Spleen (tissue), 13 donors: ENCODE data around the gene DUSP28. TPM values are rescaled to one million over a fixed set of nuclear protein-coding genes. Genes with fewer than 3 reads are reported as not detected.
A peak's percentile ranks its signal among the peaks of the same experiment; 100 is the strongest.

Experiments
- DNase-seq: peaks from one replicate; pipeline ENCODE4 v3.0.0-alpha.2; 2020
- H3K27ac ChIP-seq, 8 donors: fragments of 200-600 bp; sonication (generic) in 7 of 8; 1 replicate in 4 of 8; 2 replicates in 4 of 8; pipeline versions ENCODE4 v1.5.0 to v1.8.0; 2016 to 2021; ENCODE audit warnings: inconsistent platforms in 4 of 8, mild to moderate bottlenecking in 4 of 8, moderate library complexity in 1 of 8
- H3K27me3 ChIP-seq, 7 donors: fragments of 200-600 bp; sonication (generic) in 6 of 7; replicated peaks in 1 of 7; 1 replicate in 4 of 7; 2 replicates in 3 of 7; pipeline versions ENCODE4 v1.5.0 to v1.8.0; 2016 to 2021; ENCODE audit warnings: inconsistent platforms in 3 of 7, mild to moderate bottlenecking in 1 of 7
- H3K36me3 ChIP-seq, 6 donors: fragments of 200-600 bp; sonication (generic) in 5 of 6; 1 replicate in 4 of 6; 2 replicates in 2 of 6; pipeline versions ENCODE4 v1.5.0 to v1.8.0; 2016 to 2021; ENCODE audit warnings: inconsistent platforms in 2 of 6
- H3K4me1 ChIP-seq, 6 donors: fragments of 200-600 bp; sonication (generic) in 5 of 6; 1 replicate in 3 of 6; 2 replicates in 3 of 6; pipeline versions ENCODE4 v1.5.0 to v1.8.0; 2016 to 2021; ENCODE audit warnings: inconsistent platforms in 3 of 6
- H3K4me3 ChIP-seq, 8 donors: fragments of 200-600 bp; sonication (generic) in 7 of 8; 1 replicate in 4 of 8; 2 replicates in 4 of 8; pipeline versions ENCODE4 v1.5.0 to v1.8.0; 2016 to 2021; ENCODE audit warnings: inconsistent platforms in 4 of 8, mild to moderate bottlenecking in 4 of 8, moderate library complexity in 2 of 8
- H3K9me3 ChIP-seq, 8 donors: fragments of 200-600 bp; sonication (generic) in 7 of 8; 1 replicate in 4 of 8; 2 replicates in 4 of 8; pipeline versions ENCODE4 v1.5.0 to v1.8.0; 2016 to 2021; ENCODE audit warnings: inconsistent platforms in 4 of 8
- CTCF ChIP-seq, 11 experiments: fragments of 200-600 bp in 7 of 11; fragments of 450-650 bp in 4 of 11; sonication (generic) in 4 of 11; IDR thresholded peaks in 8 of 11; conservative IDR thresholded peaks in 3 of 11; 1 replicate in 7 of 11; 2 replicates in 4 of 11; pipeline versions ENCODE4 v1.4.0 to v1.8.0; 2016 to 2021; ENCODE audit warnings: antibody characterized with exemption in 11 of 11, inconsistent platforms in 4 of 11, mild to moderate bottlenecking in 1 of 11
- POLR2A ChIP-seq, 3 donors: fragments of 450-650 bp; IDR thresholded peaks; one replicate each; pipeline ENCODE4 v1.5.1; 2017; ENCODE audit warnings: antibody characterized with exemption in 3 of 3, mild to moderate bottlenecking in 1 of 3
- POLR2AphosphoS5 ChIP-seq, 3 donors: sonication (generic); formaldehyde crosslinking; IDR thresholded peaks; one replicate each; pipeline ENCODE4 v1.5.1; 2017; ENCODE audit warnings: antibody characterized with exemption in 3 of 3
- WGBS, 5 donors: extraction: QIAGEN DNeasy Blood & Tissue Kit in 3 of 5; methylation state at CpG; one replicate each; pipeline versions ENCODE4 v1.1.5 to v1.1.7; 2013 to 2018; 5-methylcytosine and 5-hydroxymethylcytosine counted together
- intact Hi-C: fragments of 100-400 bp; cut with DNase I; formaldehyde crosslinking; loops from one replicate; pipeline ENCODE4 v1.15.0; 2023; ENCODE audit warnings: low total_unique reads
- long read RNA-seq, 2 donors: transcript quantifications; one replicate each; lab custom pipeline, GENCODE V29; 2026
- polyA plus RNA-seq, 3 donors: library from polyadenylated mRNA; stranded (reverse); fragments of 200-250 nt; gene quantifications; one replicate each; pipeline ENCODE4 v1.2.1, GENCODE V29; 2013
- total RNA-seq, 7 donors: library from RNA; depleted of rRNA in 3 of 7; stranded (reverse); fragments of >200 nt in 3 of 7; fragmentation: NEBNext Ultra II Directional in 4 of 7; extraction: Animal tissue kit (Norgen Biotek cat#: 25700) in 4 of 7; gene quantifications; one replicate each; pipeline versions ENCODE4 v1.1.0 to v1.2.1, GENCODE V29; 2016 to 2021
- donor health status: healthy with polysubstance abuse.
- donor health status: DM: no; HTN: no; CAD: no; lungs with moderate emphysema.
- donor health status: DM: no; HTN: no; CAD: no.
- donor health status: Bipolar disorder and iron deficiency.
- donor health status: healthy.
- donor health status: DM: no; HTN: no; CAD: no.
- donor health status: DM: yes; HTN: yes; CAD: no.

The DUSP28 gene
- total RNA-seq (10 to 100 TPM in 1 of 7 donors, 1 to 10 TPM in 6; 5.9 to 13.6 (median 7.1) TPM), polyA plus RNA-seq (1 to 10 TPM; 6.5 to 9.0 (median 7.9) TPM)
- long read RNA-seq, donor 1, transcript DUSP28-202 (2 exons, 3,461 nt) = major isoform, 6 of 6 reads
- long read RNA-seq, donor 1, partial matches to known transcripts = 0 of 6 reads
- long read RNA-seq, donor 1, other reads (novel, unspliced or antisense) = 0 of 6 reads
- long read RNA-seq, donor 2, partial matches to known transcripts = 0 of 2 reads
- long read RNA-seq, donor 2, other reads (novel, unspliced or antisense) = 0 of 2 reads

GRCh38 chr2:240560084-240560479, at the start of gene DUSP28:
Gene DUSP28, plus strand, starts transcription at chr2:240560357. Its CDS starts 328 bp downstream, at chr2:240560685.
- peak; percentile 99 for DNase-seq
- peak within 1 kb of the TSS; percentile 97 to 100 (median 100) for H3K27ac ChIP-seq
- H3K4me1 ChIP-seq = peaks cover 51 to 89% (median 77%) of the 10 kb centered on the region in 6 donors
- no peaks in the 10 kb centered on the region for H3K9me3 ChIP-seq
- WGBS, 5 donors = 0 to 1% (median 0%) methylated on average over 28 to 39 of the region's 39 CpGs
- intact Hi-C loops = no loop called here
- peaks cover 0 to 7% (median 0%) of the 10 kb centered on the region in 7 donors for H3K27me3 ChIP-seq
- peak within 1 kb of the TSS; percentile 69 to 86 (median 80) for H3K4me3 ChIP-seq
- TF ChIP-seq POLR2A (IDR thresholded peaks at IDR 0.05) (peak; percentile 79 to 91 (median 89)), POLR2AphosphoS5 (IDR thresholded peaks at IDR 0.05) (peak; percentile 97 to 99 (median 98)), CTCF (IDR thresholded peaks at IDR 0.05 in 8 of 11, conservative IDR thresholded peaks at IDR 0.05 in 3 of 11) (peak in 3 of 11 experiments; percentile 8 to 37 (median 26))
- H3K36me3 ChIP-seq = peaks cover 0 to 31% (median 0%) of the 10 kb centered on the region in 6 donors

GRCh38 chr2:240510513-240511210, 49.5 kb upstream of the DUSP28 start:
- DNase-seq = peak; percentile 54

GRCh38 chr2:240511351-240512108, 48.6 kb upstream of the DUSP28 start:
- WGBS, 5 donors = 93 to 98% (median 94%) methylated on average over 10 to 31 of the region's 31 CpGs
- no peak for DNase-seq
- H3K4me1 ChIP-seq = peaks cover 9 to 16% (median 10%) of the 10 kb centered on the region in 6 donors
- no peak overlapping the region for H3K27ac ChIP-seq
- H3K36me3 ChIP-seq = peaks cover 0 to 41% (median 13%) of the 10 kb centered on the region in 6 donors
- H3K4me3 ChIP-seq = no peak overlapping the region
- TF ChIP-seq CTCF (IDR thresholded peaks at IDR 0.05 in 8 of 11, conservative IDR thresholded peaks at IDR 0.05 in 3 of 11) (no peak), POLR2AphosphoS5 (IDR thresholded peaks at IDR 0.05) (no peak), POLR2A (IDR thresholded peaks at IDR 0.05) (no peak)
- H3K27me3 ChIP-seq = no peaks in the 10 kb centered on the region
- H3K9me3 ChIP-seq = no peaks in the 10 kb centered on the region
- intact Hi-C loops = loop anchor here (10.0 kb wide), 1 partner anchor 323 kb away; no protein-coding TSS in a partner anchor

More at GRCh38 chr2:240510513-240511210, 49.5 kb upstream of the DUSP28 start:
- Histone ChIP-seq H3K36me3 (peaks cover 0 to 47% (median 13%) of the 10 kb centered on the region in 6 donors), H3K9me3 (no peaks in the 10 kb centered on the region), H3K4me3 (no peak overlapping the region), H3K4me1 (peaks cover 9 to 16% (median 10%) of the 10 kb centered on the region in 6 donors), H3K27ac (no peak overlapping the region), H3K27me3 (no peaks in the 10 kb centered on the region)
- intact Hi-C loops = loop anchor here (10.0 kb wide), 1 partner anchor 324 kb away; no protein-coding TSS in a partner anchor
- WGBS, 5 donors = 87 to 96% (median 92%) methylated on average over 12 of the region's 12 CpGs
- TF ChIP-seq POLR2AphosphoS5 (IDR thresholded peaks at IDR 0.05) (no peak), CTCF (IDR thresholded peaks at IDR 0.05 in 8 of 11, conservative IDR thresholded peaks at IDR 0.05 in 3 of 11) (no peak), POLR2A (IDR thresholded peaks at IDR 0.05) (no peak)
